HG03159 (cell line): Measurements from ENCODE around the gene FTCDNL1.

Experiments used
- ATAC-seq: cut with Tn5 transposase; IDR thresholded peaks from one replicate; pipeline ENCODE4 v1.9.1; 2021; ENCODE audit warnings: mild to moderate bottlenecking, moderate library complexity; ENCODE audit not compliant: unreplicated experiment

Gene FTCDNL1

GRCh38 chr2:199842631-199843395 is 8.2 kb downstream of the FTCDNL1 start:
- no peak for ATAC-seq

GRCh38 chr2:199841409-199841808 is 9.6 kb downstream of the FTCDNL1 start:
- no peak for ATAC-seq

- ATAC-seq: no peak
These were observed 12.6 kb downstream of the FTCDNL1 start for GRCh38 chr2:199838399-199838798.

GRCh38 chr2:199836943-199837342 is 14.0 kb downstream of the FTCDNL1 start:
- no peak for ATAC-seq

- no peak for ATAC-seq
These were observed 17.5 kb downstream of the FTCDNL1 start for GRCh38 chr2:199833525-199833924.

GRCh38 chr2:199830531-199830930 is 20.5 kb downstream of the FTCDNL1 start:
- no peak for ATAC-seq

- no peak for ATAC-seq
These were observed 21.4 kb downstream of the FTCDNL1 start for GRCh38 chr2:199829628-199830027.

- ATAC-seq: no peak
These were observed 31.2 kb downstream of the FTCDNL1 start for GRCh38 chr2:199819746-199820145.

GRCh38 chr2:199818754-199819153 is 32.2 kb downstream of the FTCDNL1 start:
- no peak for ATAC-seq

GRCh38 chr2:199818026-199818425 is 33.0 kb downstream of the FTCDNL1 start:
- no peak for ATAC-seq

GRCh38 chr2:199814817-199815211 is 36.2 kb downstream of the FTCDNL1 start:
- no peak for ATAC-seq

GRCh38 chr2:199814101-199814816 is 36.7 kb downstream of the FTCDNL1 start:
- ATAC-seq: no peak

- no peak for ATAC-seq
These were observed 38.5 kb downstream of the FTCDNL1 start for GRCh38 chr2:199812493-199812892.

GRCh38 chr2:199811346-199811745 is 39.6 kb downstream of the FTCDNL1 start:
- no peak for ATAC-seq

- ATAC-seq: no peak
These were observed 40.4 kb downstream of the FTCDNL1 start for GRCh38 chr2:199810422-199811171.

GRCh38 chr2:199807966-199808365 is 43.0 kb downstream of the FTCDNL1 start:
- ATAC-seq: no peak

GRCh38 chr2:199806179-199806578 is 44.8 kb downstream of the FTCDNL1 start:
- ATAC-seq: no peak

- ATAC-seq: no peak
These were observed 46.2 kb downstream of the FTCDNL1 start for GRCh38 chr2:199804831-199805230.

- ATAC-seq: no peak
These were observed 52.0 kb downstream of the FTCDNL1 start for GRCh38 chr2:199798831-199799580.

GRCh38 chr2:199797431-199798403 is 53.3 kb downstream of the FTCDNL1 start:
- no peak for ATAC-seq
